SIG-M5 treated with dmso at 0.1 percent for 504 hours (cell line): ENCODE measurements around the gene MAML2.

Experiments used
- DNase-seq: peaks from one replicate; lab custom pipeline; 2025; ENCODE audit not compliant: unreplicated experiment; lab: John Stamatoyannopoulos, UW

Gene MAML2

GRCh38 chr11:96342961-96343711, at the start of gene MAML2:
Gene MAML2 (minus strand): TSS chr11:96343195. CDS start chr11:96341895, 1,300 bp downstream.
- DNase-seq: peak; percentile 88

GRCh38 chr11:96391698-96392307, 48.8 kb upstream of the MAML2 start:
- no peak for DNase-seq

- DNase-seq: peak; percentile 40
Measured at GRCh38 chr11:96390488-96390792, 47.4 kb upstream of the MAML2 start.

GRCh38 chr11:96389720-96390487, 46.9 kb upstream of the MAML2 start, which contains the start of the genes CCDC82 and JRKL:
Gene CCDC82 (minus strand): TSS chr11:96389912. CDS start chr11:96384747, 5,165 bp downstream.
Gene JRKL (plus strand): TSS chr11:96390013. CDS start chr11:96390650, 637 bp downstream.
- DNase-seq: peak; percentile 87

- DNase-seq: peak; percentile 13
Measured at GRCh38 chr11:96388891-96389719, 46.1 kb upstream of the MAML2 start.

GRCh38 chr11:96385187-96385586, 42.2 kb upstream of the MAML2 start:
- no peak for DNase-seq

- DNase-seq: no peak
Measured at GRCh38 chr11:96384156-96384555, 41.2 kb upstream of the MAML2 start.

GRCh38 chr11:96376796-96377195, 33.8 kb upstream of the MAML2 start:
- no peak for DNase-seq

- DNase-seq: peak; percentile 1
Measured at GRCh38 chr11:96373826-96374225, 30.8 kb upstream of the MAML2 start.

GRCh38 chr11:96367342-96367741, 24.3 kb upstream of the MAML2 start:
- peak; percentile 61 for DNase-seq

GRCh38 chr11:96366024-96366423, 23.0 kb upstream of the MAML2 start:
- no peak for DNase-seq

GRCh38 chr11:96365493-96365892, 22.5 kb upstream of the MAML2 start:
- no peak for DNase-seq

- DNase-seq: no peak
Measured at GRCh38 chr11:96361778-96362177, 18.8 kb upstream of the MAML2 start.

GRCh38 chr11:96358321-96358720, 15.3 kb upstream of the MAML2 start:
- no peak for DNase-seq

- no peak for DNase-seq
Measured at GRCh38 chr11:96357794-96358193, 14.8 kb upstream of the MAML2 start.

- DNase-seq: no peak
Measured at GRCh38 chr11:96356848-96357247, 13.9 kb upstream of the MAML2 start.

GRCh38 chr11:96342014-96342960, 708 bp downstream of the MAML2 start:
- DNase-seq: no peak

- no peak for DNase-seq
Measured at GRCh38 chr11:96341211-96342013, 1.6 kb downstream of the MAML2 start.

- DNase-seq: no peak
Measured at GRCh38 chr11:96340555-96340885, 2.5 kb downstream of the MAML2 start.
